GM12878 (cell line): ENCODE data around the gene APPBP2.

Experiments used
- CTCF ChIP-seq, 3 experiments: IDR thresholded peaks in 2 of 3; conservative IDR thresholded peaks in 1 of 3; 2 replicates each; pipeline ENCODE4 v1.5.1; 2011; ENCODE audit warnings: low read depth in 3 of 3, low read length in 3 of 3, mild to moderate bottlenecking in 3 of 3, control low read depth in 2 of 3, moderate library complexity in 2 of 3, inconsistent platforms in 1 of 3, mixed read lengths in 1 of 3; ENCODE audit not compliant: control insufficient read depth in 2 of 3, insufficient read depth in 1 of 3; ENCODE audit errors: extremely low read depth in 1 of 3
- EGR1 ChIP-seq, 2 experiments: IDR thresholded peaks; 1 replicate in 1 of 2; 2 replicates in 1 of 2; pipeline ENCODE4 v1.6.1; 2011 to 2012; ENCODE audit warnings: low read depth in 2 of 2, low read length in 2 of 2, borderline replicate concordance in 1 of 2, mild to moderate bottlenecking in 1 of 2, moderate library complexity in 1 of 2
- MYC ChIP-seq: IDR thresholded peaks from 2 replicates; pipeline ENCODE4 v1.6.1; 2011; ENCODE audit warnings: mild to moderate bottlenecking, low read length, moderate library complexity, inconsistent platforms; ENCODE audit not compliant: insufficient read depth, insufficient replicate concordance, insufficient read length, severe bottlenecking
- POLR2A ChIP-seq: IDR thresholded peaks from 2 replicates; pipeline ENCODE4 v1.6.1; 2011; ENCODE audit warnings: low read depth, mild to moderate bottlenecking, low read length
- RAD51 ChIP-seq: fragments of 450-650 bp; IDR thresholded peaks from 2 replicates; pipeline ENCODE4 v1.6.1; 2016; ENCODE audit warnings: moderate library complexity, mild to moderate bottlenecking, inconsistent platforms
- TF ChIP-seq, protein P1 (sequence below): IDR thresholded peaks from 2 replicates; pipeline ENCODE4 v1.6.1; 2012; ENCODE audit warnings: mild to moderate bottlenecking, low read depth, low read length

DNA sequence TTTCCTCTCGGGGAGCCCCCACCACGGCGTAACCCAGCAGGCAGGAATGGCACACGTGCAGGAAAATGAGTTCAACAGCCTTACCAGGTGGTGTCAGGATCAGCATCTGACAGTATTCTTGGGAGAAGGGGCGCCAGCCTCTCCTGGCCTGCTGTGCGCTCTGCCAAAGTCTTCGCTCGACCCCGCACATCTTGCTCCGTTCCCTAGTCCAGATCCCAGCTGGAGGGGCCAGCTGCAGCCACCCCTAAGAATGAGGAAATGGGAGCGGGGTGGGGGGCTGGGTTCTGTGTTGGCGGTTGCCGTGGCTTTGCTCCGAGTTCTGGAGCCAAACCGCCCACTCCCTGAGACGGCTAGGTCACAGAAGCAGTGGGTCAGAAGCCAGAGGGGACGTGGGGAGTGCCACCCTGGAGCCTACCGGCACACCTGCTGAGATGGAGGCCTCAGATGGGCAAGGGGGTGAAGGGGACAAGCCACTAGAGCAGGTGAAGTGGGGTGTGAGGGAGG lies 103.8 kb downstream of the APPBP2 start, which contains the start of gene CHCT1:
- TF ChIP-seq RAD51 (no peak), CTCF (IDR thresholded peaks at IDR 0.05 in 2 of 3, conservative IDR thresholded peaks at IDR 0.05 in 1 of 3; ENCODE audit: control insufficient read depth in 2 of 3, extremely low read depth in 1 of 3, insufficient read depth in 1 of 3, low read depth in 3 of 3, low read length in 3 of 3) (no peak), EGR1 (IDR thresholded peaks at IDR 0.05; ENCODE audit: borderline replicate concordance in 1 of 2, low read depth in 2 of 2, low read length in 2 of 2) (no peak), MYC (no peak), POLR2A (no peak)
- TF ChIP-seq, protein P1, sequence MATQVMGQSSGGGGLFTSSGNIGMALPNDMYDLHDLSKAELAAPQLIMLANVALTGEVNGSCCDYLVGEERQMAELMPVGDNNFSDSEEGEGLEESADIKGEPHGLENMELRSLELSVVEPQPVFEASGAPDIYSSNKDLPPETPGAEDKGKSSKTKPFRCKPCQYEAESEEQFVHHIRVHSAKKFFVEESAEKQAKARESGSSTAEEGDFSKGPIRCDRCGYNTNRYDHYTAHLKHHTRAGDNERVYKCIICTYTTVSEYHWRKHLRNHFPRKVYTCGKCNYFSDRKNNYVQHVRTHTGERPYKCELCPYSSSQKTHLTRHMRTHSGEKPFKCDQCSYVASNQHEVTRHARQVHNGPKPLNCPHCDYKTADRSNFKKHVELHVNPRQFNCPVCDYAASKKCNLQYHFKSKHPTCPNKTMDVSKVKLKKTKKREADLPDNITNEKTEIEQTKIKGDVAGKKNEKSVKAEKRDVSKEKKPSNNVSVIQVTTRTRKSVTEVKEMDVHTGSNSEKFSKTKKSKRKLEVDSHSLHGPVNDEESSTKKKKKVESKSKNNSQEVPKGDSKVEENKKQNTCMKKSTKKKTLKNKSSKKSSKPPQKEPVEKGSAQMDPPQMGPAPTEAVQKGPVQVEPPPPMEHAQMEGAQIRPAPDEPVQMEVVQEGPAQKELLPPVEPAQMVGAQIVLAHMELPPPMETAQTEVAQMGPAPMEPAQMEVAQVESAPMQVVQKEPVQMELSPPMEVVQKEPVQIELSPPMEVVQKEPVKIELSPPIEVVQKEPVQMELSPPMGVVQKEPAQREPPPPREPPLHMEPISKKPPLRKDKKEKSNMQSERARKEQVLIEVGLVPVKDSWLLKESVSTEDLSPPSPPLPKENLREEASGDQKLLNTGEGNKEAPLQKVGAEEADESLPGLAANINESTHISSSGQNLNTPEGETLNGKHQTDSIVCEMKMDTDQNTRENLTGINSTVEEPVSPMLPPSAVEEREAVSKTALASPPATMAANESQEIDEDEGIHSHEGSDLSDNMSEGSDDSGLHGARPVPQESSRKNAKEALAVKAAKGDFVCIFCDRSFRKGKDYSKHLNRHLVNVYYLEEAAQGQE: no peak
